Tibial nerve (tissue), 3 donors: ENCODE results near the gene UVSSA.

Experiments
- POLR2A ChIP-seq, 2 donors: fragments of 450-650 bp; IDR thresholded peaks; one replicate each; pipeline ENCODE4 v1.6.1; 2017; ENCODE audit warnings: antibody characterized with exemption in 2 of 2, mild to moderate bottlenecking in 2 of 2, moderate library complexity in 2 of 2
- TF ChIP-seq, protein P1 (sequence below), 5 experiments: fragments of 200-600 bp in 3 of 5; fragments of 450-650 bp in 2 of 5; sonication (generic) in 3 of 5; IDR thresholded peaks; one replicate each; pipeline ENCODE4 v1.5.1; 2016 to 2019; ENCODE audit warnings: antibody characterized with exemption in 5 of 5, mild to moderate bottlenecking in 3 of 5, moderate library complexity in 2 of 5

DNA sequence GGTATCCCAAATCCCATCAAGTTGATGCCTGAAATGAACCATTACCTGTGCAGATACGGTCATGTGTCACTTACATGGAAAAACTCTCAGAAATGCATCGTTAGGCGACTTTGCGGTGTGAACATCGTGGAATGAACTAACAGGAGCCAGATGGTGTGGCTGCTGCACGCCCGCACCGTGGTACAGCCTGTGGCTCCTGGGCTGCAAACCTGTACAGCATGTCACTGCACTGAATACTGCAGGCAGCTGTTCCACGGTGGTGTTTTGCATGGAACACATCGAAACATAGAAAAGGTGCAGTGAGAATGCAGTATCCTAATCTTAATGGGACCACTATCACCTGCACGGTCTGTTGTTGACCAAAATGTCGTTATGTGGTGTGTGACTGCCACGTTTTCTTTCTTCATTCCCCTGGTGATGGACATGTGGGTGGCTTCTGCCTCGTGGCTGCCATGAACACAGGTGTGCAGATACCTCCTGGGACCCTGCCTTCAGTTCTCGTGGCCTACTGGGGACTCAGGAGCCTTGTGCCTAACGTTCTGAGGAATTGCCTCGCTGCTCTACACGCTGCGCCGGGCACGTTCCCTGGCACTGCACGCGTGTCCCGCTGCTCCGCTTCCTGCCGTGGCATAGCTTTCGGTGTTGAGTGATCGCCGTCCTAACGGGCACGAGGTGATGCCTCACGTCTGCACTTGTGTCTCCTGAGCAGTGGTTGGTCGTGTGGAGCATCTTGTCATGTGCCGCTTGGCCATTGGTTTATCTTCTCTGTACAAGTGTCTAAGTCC is 38.9 kb upstream of the UVSSA start:
- TF ChIP-seq, protein P1, sequence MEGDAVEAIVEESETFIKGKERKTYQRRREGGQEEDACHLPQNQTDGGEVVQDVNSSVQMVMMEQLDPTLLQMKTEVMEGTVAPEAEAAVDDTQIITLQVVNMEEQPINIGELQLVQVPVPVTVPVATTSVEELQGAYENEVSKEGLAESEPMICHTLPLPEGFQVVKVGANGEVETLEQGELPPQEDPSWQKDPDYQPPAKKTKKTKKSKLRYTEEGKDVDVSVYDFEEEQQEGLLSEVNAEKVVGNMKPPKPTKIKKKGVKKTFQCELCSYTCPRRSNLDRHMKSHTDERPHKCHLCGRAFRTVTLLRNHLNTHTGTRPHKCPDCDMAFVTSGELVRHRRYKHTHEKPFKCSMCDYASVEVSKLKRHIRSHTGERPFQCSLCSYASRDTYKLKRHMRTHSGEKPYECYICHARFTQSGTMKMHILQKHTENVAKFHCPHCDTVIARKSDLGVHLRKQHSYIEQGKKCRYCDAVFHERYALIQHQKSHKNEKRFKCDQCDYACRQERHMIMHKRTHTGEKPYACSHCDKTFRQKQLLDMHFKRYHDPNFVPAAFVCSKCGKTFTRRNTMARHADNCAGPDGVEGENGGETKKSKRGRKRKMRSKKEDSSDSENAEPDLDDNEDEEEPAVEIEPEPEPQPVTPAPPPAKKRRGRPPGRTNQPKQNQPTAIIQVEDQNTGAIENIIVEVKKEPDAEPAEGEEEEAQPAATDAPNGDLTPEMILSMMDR (IDR thresholded peaks at IDR 0.05), result no peak
- TF ChIP-seq POLR2A (IDR thresholded peaks at IDR 0.05), result no peak
